H1 (cell line): ENCODE results near the gene FICD. TPM values are rescaled to one million over a fixed set of nuclear protein-coding genes. Genes with fewer than 3 reads are reported as not detected.

Source experiments
- CTCF ChIA-PET: fragments of 300-600 bp; sonication (Branson Sonifier 250); formaldehyde crosslinking; loops from one replicate; lab custom pipeline; 2021; ENCODE audit not compliant: partially characterized antibody; lab: Charles Lee
- POLR2A ChIA-PET: fragments of 300-600 bp; sonication (Branson Sonifier 250); formaldehyde crosslinking; loops from one replicate; lab custom pipeline; 2021; ENCODE audit warnings: inconsistent platforms; ENCODE audit not compliant: partially characterized antibody; lab: Charles Lee
- DNase-seq, 2 experiments: peaks; one replicate each; pipeline versions ENCODE4 v3.0.0 to v3.0.0-alpha.2; 2010 to 2022; ENCODE audit warnings: low spot score in 2 of 2, low read depth in 1 of 2, mixed read lengths in 1 of 2
- FAIRE-seq: peaks from 2 replicates; lab custom pipeline; 2011; peaks lifted over from hg19 to GRCh38; lab: Jason Lieb, UNC
- H2AFZ ChIP-seq: 2 replicates; pipeline ENCODE4 v1.8.1; 2012; ENCODE audit warnings: low read length, inconsistent platforms
- H2AK5ac ChIP-seq: 2 replicates; pipeline ENCODE4 v1.6.1; 2013; ENCODE audit warnings: low read depth, low read length
- H2BK120ac ChIP-seq: replicated peaks from 2 replicates; pipeline ENCODE3; 2013; ENCODE audit warnings: low read depth, low read length, inconsistent platforms
- H2BK12ac ChIP-seq: 2 replicates; pipeline ENCODE4 v1.6.1; 2013; ENCODE audit warnings: low read depth, low read length
- H2BK15ac ChIP-seq: 2 replicates; pipeline ENCODE4 v1.6.1; 2013; ENCODE audit warnings: low read length
- H2BK20ac ChIP-seq: 2 replicates; pipeline ENCODE4 v1.6.1; 2013; ENCODE audit warnings: low read length
- H2BK5ac ChIP-seq: 2 replicates; pipeline ENCODE4 v1.6.1; 2013; ENCODE audit warnings: low read depth, low read length
- H3K14ac ChIP-seq: 2 replicates; pipeline ENCODE4 v1.6.1; 2013; ENCODE audit warnings: inconsistent platforms; ENCODE audit not compliant: insufficient read length
- H3K18ac ChIP-seq: 2 replicates; pipeline ENCODE4 v1.6.1; 2013; ENCODE audit warnings: low read length; ENCODE audit errors: extremely low read depth
- H3K23ac ChIP-seq: 2 replicates; pipeline ENCODE4 v1.6.1; 2013; ENCODE audit warnings: inconsistent platforms; ENCODE audit not compliant: insufficient read length
- H3K23me2 ChIP-seq: 2 replicates; pipeline ENCODE4 v1.6.1; 2013; ENCODE audit warnings: low read depth, low read length
- H3K27ac ChIP-seq: 2 replicates; pipeline ENCODE4 v1.6.1; 2011; ENCODE audit warnings: low read depth, low read length, inconsistent platforms
- H3K27me3 ChIP-seq, 4 experiments: replicated peaks in 1 of 4; 1 replicate in 1 of 4; 2 replicates in 3 of 4; pipeline versions ENCODE4 v1.6.1 to v1.8.1; 2011 to 2013; ENCODE audit warnings: low read length in 3 of 4, mild to moderate bottlenecking in 3 of 4, inconsistent platforms in 2 of 4, mixed read lengths in 2 of 4, moderate library complexity in 1 of 4; ENCODE audit not compliant: control insufficient read depth in 3 of 4, insufficient read depth in 3 of 4; ENCODE audit errors: extremely low read depth in 1 of 4
- H3K36me3 ChIP-seq, 4 experiments: 2 replicates each; pipeline versions ENCODE4 v1.6.1 to v1.8.1; 2011 to 2013; ENCODE audit warnings: mild to moderate bottlenecking in 4 of 4, low read length in 3 of 4, moderate library complexity in 2 of 4, control low read depth in 1 of 4, inconsistent platforms in 1 of 4; ENCODE audit not compliant: insufficient read depth in 4 of 4, control insufficient read depth in 2 of 4
- H3K4ac ChIP-seq: replicated peaks from 2 replicates; pipeline ENCODE3; 2013; ENCODE audit warnings: low read length, low read depth, mixed read lengths, inconsistent platforms; ENCODE audit not compliant: insufficient read length
- H3K4me1 ChIP-seq, 4 experiments: replicated peaks in 1 of 4; 1 replicate in 1 of 4; 2 replicates in 3 of 4; pipeline versions ENCODE4 v1.6.1 to v1.8.1; 2011 to 2013; ENCODE audit warnings: low read length in 3 of 4, inconsistent platforms in 2 of 4, mixed read lengths in 1 of 4; ENCODE audit not compliant: insufficient read depth in 4 of 4, control insufficient read depth in 3 of 4
- H3K4me2 ChIP-seq, 2 experiments: 2 replicates each; pipeline versions ENCODE4 v1.6.1 to v1.8.1; 2011 to 2013; ENCODE audit warnings: low read depth in 2 of 2, low read length in 2 of 2, control low read depth in 1 of 2, inconsistent platforms in 1 of 2, mild to moderate bottlenecking in 1 of 2; ENCODE audit not compliant: insufficient read depth in 1 of 2
- H3K4me3 ChIP-seq, 4 experiments: fragments of 200-600, 300-600 bp in 1 of 4; sonication (generic), shearing (Covaris generic), sonication (Bioruptor Twin) in 1 of 4; 2 replicates each; pipeline versions ENCODE4 v1.5.1 to v1.8.1; 2011 to 2016; ENCODE audit warnings: low read length in 4 of 4, low read depth in 3 of 4, control low read depth in 2 of 4, inconsistent platforms in 2 of 4, mild to moderate bottlenecking in 2 of 4, mixed read lengths in 1 of 4, moderate library complexity in 1 of 4; ENCODE audit not compliant: insufficient read depth in 2 of 4; ENCODE audit errors: extremely low read depth in 1 of 4
- H3K56ac ChIP-seq: replicated peaks from 2 replicates; pipeline ENCODE3; 2013; ENCODE audit warnings: low read depth, mild to moderate bottlenecking, mixed read lengths, low read length, inconsistent platforms; ENCODE audit not compliant: insufficient read length
- H3K79me1 ChIP-seq: 2 replicates; pipeline ENCODE4 v1.6.1; 2013; ENCODE audit warnings: low read depth, low read length, control low read depth
- H3K79me2 ChIP-seq, 2 experiments: 2 replicates each; pipeline versions ENCODE4 v1.6.1 to v1.8.1; 2012 to 2013; ENCODE audit warnings: low read length in 2 of 2, mild to moderate bottlenecking in 2 of 2, inconsistent platforms in 1 of 2; ENCODE audit not compliant: insufficient read depth in 2 of 2, control insufficient read depth in 1 of 2
- H3K9ac ChIP-seq, 4 experiments: replicated peaks in 1 of 4; 1 replicate in 1 of 4; 2 replicates in 3 of 4; pipeline versions ENCODE4 v1.6.1 to v1.8.1; 2011 to 2013; ENCODE audit warnings: low read depth in 3 of 4, low read length in 3 of 4, control low read depth in 2 of 4, mild to moderate bottlenecking in 2 of 4, moderate library complexity in 2 of 4, inconsistent platforms in 1 of 4; ENCODE audit errors: extremely low read depth in 1 of 4
- H3K9me3 ChIP-seq, 2 experiments: 2 replicates each; pipeline versions ENCODE4 v1.6.1 to v1.8.1; 2012 to 2013; ENCODE audit warnings: mild to moderate bottlenecking in 2 of 2, moderate library complexity in 2 of 2, control low read depth in 1 of 2, inconsistent platforms in 1 of 2, low read depth in 1 of 2, low read length in 1 of 2, mixed read lengths in 1 of 2; ENCODE audit not compliant: insufficient read depth in 2 of 2
- H4K20me1 ChIP-seq, 2 experiments: replicated peaks in 1 of 2; 2 replicates each; pipeline versions ENCODE3 to v1.8.1; 2011 to 2013; ENCODE audit warnings: inconsistent platforms in 2 of 2, low read length in 2 of 2, mild to moderate bottlenecking in 1 of 2; ENCODE audit not compliant: insufficient read depth in 2 of 2, control insufficient read depth in 1 of 2
- H4K5ac ChIP-seq: 2 replicates; pipeline ENCODE4 v1.6.1; 2013; ENCODE audit warnings: low read length, low read depth, mixed read lengths, inconsistent platforms; ENCODE audit not compliant: insufficient read length
- H4K8ac ChIP-seq: 2 replicates; pipeline ENCODE4 v1.8.0; 2013; ENCODE audit warnings: mild to moderate bottlenecking, moderate library complexity, low read length, inconsistent platforms; ENCODE audit not compliant: insufficient read depth; ENCODE audit errors: extremely low read depth
- H4K91ac ChIP-seq: replicated peaks from 2 replicates; pipeline ENCODE3; 2013; ENCODE audit warnings: low read length, mixed read lengths, inconsistent platforms; ENCODE audit not compliant: insufficient read length
- ASH2L ChIP-seq: fragments of 200-600, 300-600 bp; sonication (generic); IDR thresholded peaks from one replicate; pipeline ENCODE4 v1.7.1; 2017; ENCODE audit warnings: low read length
- BACH1 ChIP-seq: IDR thresholded peaks from 2 replicates; pipeline ENCODE4 v1.6.1; 2012; ENCODE audit warnings: low read length, improper control_type of control experiment
- CBX5 ChIP-seq: fragments of 300-800, 300-1000 bp; sonication (generic); IDR thresholded peaks from 2 replicates; pipeline ENCODE4 v1.7.1; 2016; ENCODE audit warnings: antibody characterized with exemption, low read length, low read depth
- CREB1 ChIP-seq: IDR thresholded peaks from 2 replicates; pipeline ENCODE4 v1.6.1; 2012; ENCODE audit warnings: inconsistent platforms
- EZH2 ChIP-seq: fragments of 200-600 bp; sonication (generic); IDR thresholded peaks from 2 replicates; pipeline ENCODE4 v1.7.1; 2012; ENCODE audit warnings: low read depth, mild to moderate bottlenecking, moderate library complexity, low read length, inconsistent platforms; ENCODE audit not compliant: severe bottlenecking
- HDAC6 ChIP-seq: IDR thresholded peaks from one replicate; pipeline ENCODE4 v1.7.1; 2012; ENCODE audit warnings: low read depth, mild to moderate bottlenecking, inconsistent platforms, low read length, moderate library complexity
- KDM5A ChIP-seq: fragments of 200-600 bp; IDR thresholded peaks from 2 replicates; pipeline ENCODE4 v1.7.1; 2012; ENCODE audit warnings: mild to moderate bottlenecking, low read length, inconsistent platforms, mixed read lengths
- POLR2A ChIP-seq, 2 experiments: IDR thresholded peaks; 1 replicate in 1 of 2; 2 replicates in 1 of 2; pipeline ENCODE4 v1.6.1; 2011; ENCODE audit warnings: low read depth in 2 of 2, low read length in 2 of 2, mild to moderate bottlenecking in 2 of 2; ENCODE audit errors: control extremely low read depth in 1 of 2
- POU5F1 ChIP-seq: IDR thresholded peaks from 2 replicates; pipeline ENCODE4 v1.6.1; 2011; ENCODE audit warnings: low read depth, mild to moderate bottlenecking, low read length, moderate library complexity
- RNF2 ChIP-seq: fragments of 200-900, 300-1000 bp; sonication (generic); IDR thresholded peaks from 2 replicates; pipeline ENCODE4 v1.7.1; 2016; ENCODE audit warnings: borderline replicate concordance, low read depth, mild to moderate bottlenecking, antibody characterized with exemption, low read length; ENCODE audit not compliant: poor library complexity, severe bottlenecking; ENCODE audit errors: missing control alignments
- RXRA ChIP-seq: IDR thresholded peaks from 2 replicates; pipeline ENCODE4 v1.6.1; 2011; ENCODE audit warnings: low read depth, mild to moderate bottlenecking, low read length, moderate library complexity; ENCODE audit not compliant: insufficient read depth
- TEAD4 ChIP-seq: IDR thresholded peaks from 2 replicates; pipeline ENCODE4 v1.6.1; 2012; ENCODE audit warnings: low read depth, low read length, inconsistent platforms, mixed read lengths
- WGBS, 2 experiments: shearing (Covaris generic) in 1 of 2; methylation state at CpG; one replicate each; pipeline versions ENCODE4 v1.1.6 to v1.1.7; 2013 to 2015; ENCODE audit warnings: low lambda C conversion rate in 2 of 2, mixed read lengths in 2 of 2, inconsistent platforms in 1 of 2, low coverage in 1 of 2, missing lambda C conversion rate in 1 of 2; ENCODE audit not compliant: insufficient replicate concordance in 2 of 2, insufficient coverage in 1 of 2, insufficient read length in 1 of 2; ENCODE audit errors: extremely low coverage in 1 of 2, missing lambda C conversion rate in 1 of 2; 5-methylcytosine and 5-hydroxymethylcytosine counted together
- polyA plus RNA-seq, 7 experiments: library from polyadenylated mRNA; depleted of rRNA in 3 of 7; stranded (reverse) in 5 of 7; unstranded in 2 of 7; fragments of >200 nt in 5 of 7; fragments of 200-250 nt in 2 of 7; gene quantifications; 1 replicate in 5 of 7; 2 replicates in 1 of 7; 4 replicates in 1 of 7; pipeline versions ENCODE4 v1.2.1 to v1.2.3, GENCODE V29; 2011 to 2013; ENCODE audit warnings: missing spikeins in 2 of 7, mixed read lengths in 2 of 7
- total RNA-seq: library from RNA; stranded (reverse); fragmentation: NEBNext Ultra II Directional; extraction: Animal tissue kit (Norgen Biotek cat#: 25700); gene quantifications from 2 replicates; pipeline ENCODE4 v1.2.1, GENCODE V29; 2021
- TF ChIP-seq, protein P1 (sequence below): IDR thresholded peaks from 2 replicates; pipeline ENCODE4 v1.6.1; 2012; ENCODE audit warnings: low read length, inconsistent platforms

Gene FICD
- total and polyA plus RNA-seq, 2 of the 8 experiments (the other 6 are each of a cell fraction or from before 2014, with no cell fraction given), result 2.2 to 6.0 TPM

DNA sequence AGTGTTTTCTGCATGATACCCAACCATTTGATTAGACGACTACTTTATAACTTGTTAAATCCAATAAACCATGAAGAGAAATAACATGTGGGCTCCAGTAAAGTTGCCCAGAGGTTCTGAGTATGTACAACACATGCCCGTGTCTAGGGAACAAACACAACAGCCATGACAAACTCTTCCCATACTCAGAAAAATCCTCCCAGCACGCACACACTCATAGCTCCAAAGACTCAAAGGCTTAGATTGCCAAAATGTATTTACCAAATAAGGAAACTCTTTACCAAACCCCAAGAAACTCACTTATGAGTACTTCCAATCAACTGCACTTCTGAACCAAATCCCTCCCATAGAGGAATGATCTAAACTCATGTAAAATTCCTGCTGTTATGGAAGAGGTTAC is 28.6 kb downstream of the FICD start:
- no peak overlapping the region for H3K9ac ChIP-seq
- no peak overlapping the region for H2BK15ac ChIP-seq
- H4K8ac ChIP-seq, result no peak overlapping the region
- peaks cover 0 to 76% of the 10 kb centered on the region in 2 experiments; a peak in 2 of 4 replicates for H3K79me2 ChIP-seq
- no peaks in the 10 kb centered on the region; the same call in none of the 2 replicates for H3K79me1 ChIP-seq
- WGBS, 2 experiments, result 82% methylated on average over 3 of the region's 3 CpGs; no CpG with 5 or more reads in 1 of the 2 experiments
- H3K4me1 ChIP-seq, result no peaks in the 10 kb centered on the region
- H3K23ac ChIP-seq, result no peak overlapping the region
- H2AK5ac ChIP-seq, result no peak overlapping the region
- H3K27ac ChIP-seq, result no peak overlapping the region
- ChIA-PET CTCF (interaction anchor here (1.3 kb wide), 1 partner anchor 26 kb away, joined by 5 read pairs; no protein-coding TSS in a partner anchor), POLR2A (interaction anchor here (1.3 to 2.0 kb wide), 2 partner anchors 10 to 17 kb away, joined by 4 to 8 read pairs; partner anchors contain the start of gene SART3)
- peaks cover 0 to 6% of the 10 kb centered on the region in 2 experiments for H4K20me1 ChIP-seq
- no peak overlapping the region for H3K4me3 ChIP-seq
- peaks cover 29 to 69% (median 52%) of the 10 kb centered on the region in 4 experiments for H3K36me3 ChIP-seq
- FAIRE-seq (no peak), DNase-seq (no peak)
- no peak overlapping the region for H2BK5ac ChIP-seq
- no peak overlapping the region for H2BK20ac ChIP-seq
- no peak overlapping the region for H3K4ac ChIP-seq
- no peak overlapping the region for H3K14ac ChIP-seq
- no peak overlapping the region for H4K91ac ChIP-seq
- no peak overlapping the region for H3K4me2 ChIP-seq
- H2BK120ac ChIP-seq, result no peak overlapping the region
- no peak overlapping the region for H4K5ac ChIP-seq
- no peak overlapping the region for H2AFZ ChIP-seq
- H2BK12ac ChIP-seq, result no peak overlapping the region
- H3K18ac ChIP-seq, result no peak overlapping the region
- H3K56ac ChIP-seq, result no peak overlapping the region
- H3K9me3 ChIP-seq, result no peaks in the 10 kb centered on the region
- H3K27me3 ChIP-seq, result peaks cover 0 to 2% (median 0%) of the 10 kb centered on the region in 4 experiments; a peak in 1 of 7 replicates
- H3K23me2 ChIP-seq, result no peaks in the 10 kb centered on the region
- TF ChIP-seq RXRA, result no peak
- no peak for TF ChIP-seq TEAD4
- TF ChIP-seq RNF2, result no peak
- TF ChIP-seq POU5F1, result no peak
- TF ChIP-seq KDM5A, result no peak
- no peak for TF ChIP-seq ASH2L
- TF ChIP-seq BACH1, result no peak
- TF ChIP-seq CBX5, result no peak
- no peak for TF ChIP-seq EZH2
- TF ChIP-seq CREB1, result no peak
- TF ChIP-seq, protein P1, sequence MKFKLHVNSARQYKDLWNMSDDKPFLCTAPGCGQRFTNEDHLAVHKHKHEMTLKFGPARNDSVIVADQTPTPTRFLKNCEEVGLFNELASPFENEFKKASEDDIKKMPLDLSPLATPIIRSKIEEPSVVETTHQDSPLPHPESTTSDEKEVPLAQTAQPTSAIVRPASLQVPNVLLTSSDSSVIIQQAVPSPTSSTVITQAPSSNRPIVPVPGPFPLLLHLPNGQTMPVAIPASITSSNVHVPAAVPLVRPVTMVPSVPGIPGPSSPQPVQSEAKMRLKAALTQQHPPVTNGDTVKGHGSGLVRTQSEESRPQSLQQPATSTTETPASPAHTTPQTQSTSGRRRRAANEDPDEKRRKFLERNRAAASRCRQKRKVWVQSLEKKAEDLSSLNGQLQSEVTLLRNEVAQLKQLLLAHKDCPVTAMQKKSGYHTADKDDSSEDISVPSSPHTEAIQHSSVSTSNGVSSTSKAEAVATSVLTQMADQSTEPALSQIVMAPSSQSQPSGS, result no peak
- TF ChIP-seq POLR2A (IDR thresholded peaks at IDR 0.05; ENCODE audit: control extremely low read depth in 1 of 2, low read depth in 2 of 2, low read length in 2 of 2), result no peak
- TF ChIP-seq HDAC6, result no peak
